HEK293 (cell line): Measurements from ENCODE around the gene CST7.

ENCODE experiments used
- CTCF ChIA-PET: fragments of 350-600 bp; formaldehyde crosslinking; extraction: SDS; loops from one replicate; lab custom pipeline; 2021; ENCODE audit warnings: antibody characterized with exemption; lab: Yijun Ruan, JAX
- POLR2A ChIA-PET: fragments of 300-600 bp; formaldehyde crosslinking; extraction: SDS; loops from one replicate; lab custom pipeline; 2020; ENCODE audit warnings: antibody characterized with exemption, inconsistent platforms; lab: Yijun Ruan, JAX
- H3K27ac ChIP-seq: fragments of 200-500 bp; sonication (Bioruptor generic); 2 replicates; pipeline ENCODE4 v1.5.1; 2014; ENCODE audit warnings: low read depth, low read length, control low read depth, inconsistent platforms; ENCODE audit errors: extremely low read depth
- H3K36me3 ChIP-seq, 2 experiments: fragments of 200-500 bp in 1 of 2; sonication (Bioruptor generic) in 1 of 2; 1 replicate in 1 of 2; 2 replicates in 1 of 2; pipeline ENCODE4 v1.5.1; 2014 to 2017; ENCODE audit warnings: inconsistent platforms in 2 of 2, low read length in 2 of 2; ENCODE audit not compliant: control insufficient read depth in 2 of 2, insufficient read depth in 1 of 2
- H3K4me1 ChIP-seq: fragments of 200-500 bp; sonication (Bioruptor generic); 2 replicates; pipeline ENCODE4 v1.5.1; 2014; ENCODE audit warnings: mild to moderate bottlenecking, low read length, inconsistent platforms; ENCODE audit not compliant: control insufficient read depth, insufficient read depth
- H3K4me3 ChIP-seq: 2 replicates; pipeline ENCODE4 v1.5.1; 2011; ENCODE audit warnings: low read depth, mild to moderate bottlenecking, control low read depth, low read length, moderate library complexity
- H3K9me3 ChIP-seq: fragments of 200-500 bp; sonication (Bioruptor generic); 2 replicates; pipeline ENCODE4 v1.5.1; 2014; ENCODE audit warnings: low read depth, low read length, inconsistent platforms; ENCODE audit not compliant: control insufficient read depth, insufficient read depth
- GLIS1 ChIP-seq: fragments of 450-650 bp; formaldehyde crosslinking; IDR thresholded peaks from 2 replicates; pipeline ENCODE4 v1.5.1; 2016; ENCODE audit warnings: missing biosample characterization, missing genetic modification characterization
- YY1 ChIP-seq: fragments of 450-650 bp; formaldehyde crosslinking; IDR thresholded peaks from 2 replicates; pipeline ENCODE4 v1.5.1; 2018; ENCODE audit warnings: missing biosample characterization, missing genetic modification characterization
- ZFP37 ChIP-seq: fragments of 450-650 bp; formaldehyde crosslinking; IDR thresholded peaks from 2 replicates; pipeline ENCODE4 v1.5.1; 2016; ENCODE audit warnings: missing biosample characterization, missing genetic modification characterization
- ZIC2 ChIP-seq: fragments of 450-650 bp; formaldehyde crosslinking; IDR thresholded peaks from 2 replicates; pipeline ENCODE4 v1.5.1; 2016; ENCODE audit warnings: missing biosample characterization, missing genetic modification characterization
- ZNF133 ChIP-seq: fragments of 450-650 bp; formaldehyde crosslinking; IDR thresholded peaks from 2 replicates; pipeline ENCODE4 v1.5.1; 2016; ENCODE audit warnings: missing biosample characterization, missing genetic modification characterization
- ZNF184 ChIP-seq: fragments of 450-650 bp; IDR thresholded peaks from 2 replicates; pipeline ENCODE4 v1.5.1; 2018; ENCODE audit warnings: missing biosample characterization, mild to moderate bottlenecking, missing genetic modification characterization
- ZNF266 ChIP-seq: fragments of 450-650 bp; formaldehyde crosslinking; IDR thresholded peaks from 2 replicates; pipeline ENCODE4 v1.5.1; 2016; ENCODE audit warnings: missing biosample characterization, missing genetic modification characterization, low read depth
- ZNF311 ChIP-seq: fragments of 450-650 bp; formaldehyde crosslinking; IDR thresholded peaks from 2 replicates; pipeline ENCODE4 v1.5.1; 2017; ENCODE audit warnings: missing biosample characterization, missing genetic modification characterization, borderline replicate concordance
- ZNF707 ChIP-seq: fragments of 450-650 bp; formaldehyde crosslinking; IDR thresholded peaks from 2 replicates; pipeline ENCODE4 v1.5.1; 2016; ENCODE audit warnings: missing biosample characterization, missing genetic modification characterization
- ZNF768 ChIP-seq: fragments of 450-650 bp; formaldehyde crosslinking; IDR thresholded peaks from 2 replicates; pipeline ENCODE4 v1.5.1; 2018; ENCODE audit warnings: missing biosample characterization, mild to moderate bottlenecking, missing genetic modification characterization
- TF ChIP-seq, protein P1 (sequence below): fragments of 450-650 bp; IDR thresholded peaks from 2 replicates; pipeline ENCODE4 v1.5.1; 2018; ENCODE audit warnings: missing biosample characterization, missing genetic modification characterization
- TF ChIP-seq, protein P2 (sequence below): fragments of 450-650 bp; formaldehyde crosslinking; IDR thresholded peaks from 2 replicates; pipeline ENCODE4 v1.5.1; 2016; ENCODE audit warnings: missing biosample characterization, missing genetic modification characterization
- TF ChIP-seq, protein P3 (sequence below): fragments of 450-650 bp; formaldehyde crosslinking; IDR thresholded peaks from 2 replicates; pipeline ENCODE4; 2016; ENCODE audit warnings: missing biosample characterization, missing genetic modification characterization
- TF ChIP-seq, protein P4 (sequence below): fragments of 450-650 bp; formaldehyde crosslinking; IDR thresholded peaks from 2 replicates; pipeline ENCODE4 v1.5.1; 2017; ENCODE audit warnings: missing biosample characterization, missing genetic modification characterization
- TF ChIP-seq, protein P5 (sequence below): fragments of 450-650 bp; formaldehyde crosslinking; IDR thresholded peaks from 2 replicates; pipeline ENCODE4 v1.5.1; 2017; ENCODE audit warnings: missing biosample characterization, mild to moderate bottlenecking, missing genetic modification characterization, moderate library complexity

The CST7 gene

DNA sequence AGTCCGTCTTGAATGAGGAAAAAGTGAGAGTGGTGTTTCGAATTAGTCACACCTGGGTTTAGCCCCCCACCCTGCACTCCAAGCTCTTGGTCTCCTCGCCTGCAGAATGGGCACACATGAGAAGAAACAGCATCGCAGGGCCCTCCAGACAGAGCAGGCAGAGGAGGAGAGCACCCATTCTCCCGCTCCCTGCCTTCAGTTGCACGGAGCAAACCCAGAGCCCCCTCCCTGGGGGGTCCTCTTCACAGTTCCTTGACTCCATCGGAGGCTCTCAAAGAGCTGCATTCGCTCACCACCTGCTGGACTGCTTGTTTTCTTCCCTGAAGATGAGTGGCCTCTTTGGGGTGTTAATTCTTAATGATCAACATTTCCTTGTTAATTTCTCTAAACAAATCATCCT, 5.1 kb downstream of the CST7 start:
- Histone ChIP-seq H3K27ac (no peak overlapping the region), H3K4me1 (no peaks in the 10 kb centered on the region), H3K36me3 (peaks cover 0 to 19% of the 10 kb centered on the region in 2 experiments; a peak in 1 of 3 replicates), H3K4me3 (no peak overlapping the region), H3K9me3 (no peaks in the 10 kb centered on the region)
- TF ChIP-seq GLIS1 (tag by site-specific recombination) (0 out of 2 replicates have a peak, but pooled peaks have one; percentile 19), ZIC2 (tag by site-specific recombination) (0 out of 2 replicates have a peak, but pooled peaks have one; percentile 9), ZNF133 (tag by site-specific recombination) (no peak), ZNF707 (no peak)
- TF ChIP-seq, protein P1, sequence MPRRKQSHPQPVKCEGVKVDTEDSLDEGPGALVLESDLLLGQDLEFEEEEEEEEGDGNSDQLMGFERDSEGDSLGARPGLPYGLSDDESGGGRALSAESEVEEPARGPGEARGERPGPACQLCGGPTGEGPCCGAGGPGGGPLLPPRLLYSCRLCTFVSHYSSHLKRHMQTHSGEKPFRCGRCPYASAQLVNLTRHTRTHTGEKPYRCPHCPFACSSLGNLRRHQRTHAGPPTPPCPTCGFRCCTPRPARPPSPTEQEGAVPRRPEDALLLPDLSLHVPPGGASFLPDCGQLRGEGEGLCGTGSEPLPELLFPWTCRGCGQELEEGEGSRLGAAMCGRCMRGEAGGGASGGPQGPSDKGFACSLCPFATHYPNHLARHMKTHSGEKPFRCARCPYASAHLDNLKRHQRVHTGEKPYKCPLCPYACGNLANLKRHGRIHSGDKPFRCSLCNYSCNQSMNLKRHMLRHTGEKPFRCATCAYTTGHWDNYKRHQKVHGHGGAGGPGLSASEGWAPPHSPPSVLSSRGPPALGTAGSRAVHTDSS (tag by site-specific recombination) = no peak
- TF ChIP-seq, protein P2, sequence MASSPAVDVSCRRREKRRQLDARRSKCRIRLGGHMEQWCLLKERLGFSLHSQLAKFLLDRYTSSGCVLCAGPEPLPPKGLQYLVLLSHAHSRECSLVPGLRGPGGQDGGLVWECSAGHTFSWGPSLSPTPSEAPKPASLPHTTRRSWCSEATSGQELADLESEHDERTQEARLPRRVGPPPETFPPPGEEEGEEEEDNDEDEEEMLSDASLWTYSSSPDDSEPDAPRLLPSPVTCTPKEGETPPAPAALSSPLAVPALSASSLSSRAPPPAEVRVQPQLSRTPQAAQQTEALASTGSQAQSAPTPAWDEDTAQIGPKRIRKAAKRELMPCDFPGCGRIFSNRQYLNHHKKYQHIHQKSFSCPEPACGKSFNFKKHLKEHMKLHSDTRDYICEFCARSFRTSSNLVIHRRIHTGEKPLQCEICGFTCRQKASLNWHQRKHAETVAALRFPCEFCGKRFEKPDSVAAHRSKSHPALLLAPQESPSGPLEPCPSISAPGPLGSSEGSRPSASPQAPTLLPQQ (tag by site-specific recombination) = no peak
- TF ChIP-seq, protein P3, sequence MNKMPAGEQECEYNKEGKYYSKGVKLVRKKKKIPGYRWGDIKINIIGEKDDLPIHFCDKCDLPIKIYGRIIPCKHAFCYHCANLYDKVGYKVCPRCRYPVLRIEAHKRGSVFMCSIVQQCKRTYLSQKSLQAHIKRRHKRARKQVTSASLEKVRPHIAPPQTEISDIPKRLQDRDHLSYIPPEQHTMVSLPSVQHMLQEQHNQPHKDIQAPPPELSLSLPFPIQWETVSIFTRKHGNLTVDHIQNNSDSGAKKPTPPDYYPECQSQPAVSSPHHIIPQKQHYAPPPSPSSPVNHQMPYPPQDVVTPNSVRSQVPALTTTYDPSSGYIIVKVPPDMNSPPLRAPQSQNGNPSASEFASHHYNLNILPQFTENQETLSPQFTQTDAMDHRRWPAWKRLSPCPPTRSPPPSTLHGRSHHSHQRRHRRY = no peak
- POLR2A ChIA-PET = no interaction called here
- CTCF ChIA-PET = interaction anchor here (0.6 to 0.7 kb wide), 3 partner anchors 10 to 346 kb away, joined by 3 to 4 read pairs (median 3); no protein-coding TSS in a partner anchor

DNA sequence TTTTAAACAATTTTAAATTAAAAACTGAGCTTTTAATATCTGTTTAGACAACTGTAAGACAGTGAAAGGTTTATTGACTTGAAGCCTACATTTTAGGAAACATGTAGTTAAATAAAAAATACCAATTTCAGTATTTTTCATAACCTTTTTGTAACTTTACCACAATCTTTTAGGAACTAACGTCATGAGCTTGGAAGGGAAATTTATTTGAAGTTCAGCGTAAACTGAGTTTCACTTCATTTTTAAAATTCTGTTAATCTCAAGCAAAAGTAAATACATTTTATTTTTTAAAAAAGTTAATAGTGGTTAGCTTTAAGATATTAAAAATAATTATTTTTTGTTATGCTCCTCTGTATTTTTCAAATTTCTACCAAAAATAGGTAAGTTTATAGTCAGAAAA, 5.5 kb downstream of the CST7 start:
- peaks cover 0 to 21% of the 10 kb centered on the region in 2 experiments; a peak in 1 of 3 replicates for H3K36me3 ChIP-seq
- H3K4me1 ChIP-seq = no peaks in the 10 kb centered on the region
- ChIA-PET POLR2A (no interaction called here), CTCF (interaction anchor here (0.7 kb wide), 2 partner anchors 20 to 22 kb away, joined by 3 to 6 read pairs; no protein-coding TSS in a partner anchor)
- TF ChIP-seq ZFP37 (tag by site-specific recombination) (no peak), ZNF266 (no peak), ZNF184 (tag by site-specific recombination) (no peak), ZNF768 (tag by site-specific recombination) (no peak), ZNF311 (tag by site-specific recombination) (no peak), YY1 (tag by site-specific recombination) (no peak)
- TF ChIP-seq, protein P4, sequence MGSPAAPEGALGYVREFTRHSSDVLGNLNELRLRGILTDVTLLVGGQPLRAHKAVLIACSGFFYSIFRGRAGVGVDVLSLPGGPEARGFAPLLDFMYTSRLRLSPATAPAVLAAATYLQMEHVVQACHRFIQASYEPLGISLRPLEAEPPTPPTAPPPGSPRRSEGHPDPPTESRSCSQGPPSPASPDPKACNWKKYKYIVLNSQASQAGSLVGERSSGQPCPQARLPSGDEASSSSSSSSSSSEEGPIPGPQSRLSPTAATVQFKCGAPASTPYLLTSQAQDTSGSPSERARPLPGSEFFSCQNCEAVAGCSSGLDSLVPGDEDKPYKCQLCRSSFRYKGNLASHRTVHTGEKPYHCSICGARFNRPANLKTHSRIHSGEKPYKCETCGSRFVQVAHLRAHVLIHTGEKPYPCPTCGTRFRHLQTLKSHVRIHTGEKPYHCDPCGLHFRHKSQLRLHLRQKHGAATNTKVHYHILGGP (tag by site-specific recombination) = no peak
- TF ChIP-seq, protein P5, sequence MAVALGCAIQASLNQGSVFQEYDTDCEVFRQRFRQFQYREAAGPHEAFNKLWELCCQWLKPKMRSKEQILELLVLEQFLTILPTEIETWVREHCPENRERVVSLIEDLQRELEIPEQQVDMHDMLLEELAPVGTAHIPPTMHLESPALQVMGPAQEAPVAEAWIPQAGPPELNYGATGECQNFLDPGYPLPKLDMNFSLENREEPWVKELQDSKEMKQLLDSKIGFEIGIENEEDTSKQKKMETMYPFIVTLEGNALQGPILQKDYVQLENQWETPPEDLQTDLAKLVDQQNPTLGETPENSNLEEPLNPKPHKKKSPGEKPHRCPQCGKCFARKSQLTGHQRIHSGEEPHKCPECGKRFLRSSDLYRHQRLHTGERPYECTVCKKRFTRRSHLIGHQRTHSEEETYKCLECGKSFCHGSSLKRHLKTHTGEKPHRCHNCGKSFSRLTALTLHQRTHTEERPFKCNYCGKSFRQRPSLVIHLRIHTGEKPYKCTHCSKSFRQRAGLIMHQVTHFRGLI (tag by site-specific recombination) = no peak
- no peak overlapping the region for H3K4me3 ChIP-seq
- H3K27ac ChIP-seq = no peak overlapping the region
- no peaks in the 10 kb centered on the region for H3K9me3 ChIP-seq
